HCT116 (cell line): Measurements from ENCODE around the gene L3HYPDH. TPM values are rescaled to one million over a fixed set of nuclear protein-coding genes. Genes with fewer than 3 reads are reported as not detected.

ENCODE experiments used
- ATAC-seq: fragments of 200-7000 bp; cut with Tn5 transposase; 2 replicates; pipeline ENCODE4 v1.9.1; 2020; ENCODE audit warnings: mild to moderate bottlenecking, moderate library complexity
- BruUV-seq: library from RNA; stranded (reverse); fragments of 400-500 nt; replicated peaks from 2 replicates; lab custom pipeline; 2021; lab: Mats Ljungman, UMichigan
- CTCF ChIA-PET: fragments of 300-600 bp; sonication (Branson Sonifier 250); formaldehyde crosslinking; loops from one replicate; lab custom pipeline; 2021; ENCODE audit warnings: antibody characterized with exemption; lab: Charles Lee
- POLR2A ChIA-PET: fragments of 300-600, 350-600 bp; sonication (Branson Sonifier 250); formaldehyde crosslinking; loops from one replicate; lab custom pipeline; 2021; ENCODE audit warnings: antibody characterized with exemption; lab: Charles Lee
- RAD21 ChIA-PET, 2 experiments: fragments of 300-600 bp; sonication (Branson Sonifier 250); formaldehyde crosslinking; loops; one replicate each; lab custom pipeline; 2023; ENCODE audit warnings: low total read pairs in 2 of 2; ENCODE audit not compliant: uncharacterized antibody in 2 of 2, unreplicated experiment in 2 of 2, low non-redundant PET in 1 of 2; lab: Charles Lee
- DNase-seq: peaks from one replicate; pipeline ENCODE4 v3.0.0-alpha.2; 2010; ENCODE audit warnings: low read depth, low spot score
- H2AFZ ChIP-seq: fragments of 200-600 bp; shearing (Covaris generic), sonication (generic); 2 replicates; pipeline ENCODE4 v1.6.1; 2017; ENCODE audit warnings: low read depth, mixed run types, mixed read lengths, antibody characterized with exemption, low read length; ENCODE audit not compliant: poor library complexity, severe bottlenecking
- H3K27ac ChIP-seq: 2 replicates; pipeline ENCODE4 v1.5.1; 2012; ENCODE audit warnings: low read depth, low read length
- H3K27me3 ChIP-seq: fragments of 200-600 bp; sonication (generic); 2 replicates; pipeline ENCODE4 v1.6.1; 2016; ENCODE audit warnings: mixed run types, low read length, mixed read lengths; ENCODE audit not compliant: insufficient read depth
- H3K36me3 ChIP-seq, 2 experiments: fragments of 200-500 bp in 1 of 2; fragments of 200-600 bp in 1 of 2; sonication (Bioruptor generic) in 1 of 2; sonication (generic) in 1 of 2; 2 replicates each; pipeline versions ENCODE4 v1.5.1 to v1.6.1; 2014 to 2016; ENCODE audit warnings: low read length in 2 of 2, inconsistent platforms in 1 of 2, mixed read lengths in 1 of 2, mixed run types in 1 of 2; ENCODE audit not compliant: insufficient read depth in 2 of 2, control insufficient read depth in 1 of 2
- H3K4me1 ChIP-seq, 2 experiments: fragments of 200-600 bp in 1 of 2; sonication (generic) in 1 of 2; 2 replicates each; pipeline versions ENCODE4 v1.5.1 to v1.6.1; 2012 to 2017; ENCODE audit warnings: low read length in 2 of 2, inconsistent platforms in 1 of 2, mild to moderate bottlenecking in 1 of 2, mixed read lengths in 1 of 2, mixed run types in 1 of 2, moderate library complexity in 1 of 2; ENCODE audit not compliant: insufficient read depth in 2 of 2, control insufficient read depth in 1 of 2
- H3K4me2 ChIP-seq: fragments of 200-600 bp; sonication (generic); 2 replicates; pipeline ENCODE4 v1.6.1; 2017; ENCODE audit warnings: mixed run types, low read length, mixed read lengths
- H3K4me3 ChIP-seq, 2 experiments: fragments of 200-600 bp in 1 of 2; sonication (generic) in 1 of 2; replicated peaks in 1 of 2; 2 replicates each; pipeline ENCODE4 v1.5.1; 2011 to 2016; ENCODE audit warnings: low read length in 2 of 2, control low read depth in 1 of 2, low read depth in 1 of 2, mild to moderate bottlenecking in 1 of 2, mixed read lengths in 1 of 2, mixed run types in 1 of 2
- H3K79me2 ChIP-seq: fragments of 200-600 bp; sonication (generic); 2 replicates; pipeline ENCODE4 v1.6.1; 2017; ENCODE audit warnings: mild to moderate bottlenecking, mixed run types, low read length, moderate library complexity, mixed read lengths; ENCODE audit not compliant: insufficient read depth
- H3K9ac ChIP-seq: fragments of 200-600 bp; sonication (generic); 2 replicates; pipeline ENCODE4 v1.6.1; 2016; ENCODE audit warnings: low read length, mixed read lengths
- H3K9me2 ChIP-seq: fragments of 200-600 bp; sonication (generic), shearing (Covaris generic); 2 replicates; pipeline ENCODE4 v1.6.1; 2017; ENCODE audit warnings: mixed run types, mild to moderate bottlenecking, moderate library complexity; ENCODE audit not compliant: insufficient read depth
- H3K9me3 ChIP-seq, 2 experiments: fragments of 200-500 bp in 1 of 2; fragments of 200-600 bp in 1 of 2; sonication (Bioruptor generic) in 1 of 2; sonication (generic) in 1 of 2; 2 replicates each; pipeline ENCODE4 v1.6.1; 2014 to 2017; ENCODE audit warnings: low read length in 2 of 2, mixed read lengths in 2 of 2, inconsistent platforms in 1 of 2, low read depth in 1 of 2, mild to moderate bottlenecking in 1 of 2, mixed run types in 1 of 2, moderate library complexity in 1 of 2; ENCODE audit not compliant: control insufficient read depth in 1 of 2, insufficient read depth in 1 of 2
- H4K20me1 ChIP-seq: fragments of 200-600 bp; sonication (generic), shearing (Covaris generic); 2 replicates; pipeline ENCODE4 v1.6.1; 2017; ENCODE audit warnings: mixed run types, mild to moderate bottlenecking, moderate library complexity; ENCODE audit not compliant: insufficient read depth
- CBX3 ChIP-seq: IDR thresholded peaks from 2 replicates; pipeline ENCODE4 v1.6.1; 2012; ENCODE audit warnings: low read depth
- CEBPB ChIP-seq: IDR thresholded peaks from 2 replicates; pipeline ENCODE4 v1.6.1; 2012; ENCODE audit warnings: low read depth
- ELF1 ChIP-seq: IDR thresholded peaks from 2 replicates; pipeline ENCODE4 v1.6.1; 2012; ENCODE audit warnings: low read depth, borderline replicate concordance
- EZH2 ChIP-seq: fragments of 200-600 bp; sonication (generic); IDR thresholded peaks from 2 replicates; pipeline ENCODE4 v1.6.1; 2017; ENCODE audit warnings: antibody characterized with exemption, mixed run types
- EZH2phosphoT487 ChIP-seq: fragments of 200-600 bp; IDR thresholded peaks from 2 replicates; pipeline ENCODE4 v1.6.1; 2018; ENCODE audit warnings: antibody characterized with exemption, borderline replicate concordance
- FOSL1 ChIP-seq: IDR thresholded peaks from 2 replicates; pipeline ENCODE4 v1.6.1; 2012; ENCODE audit warnings: low read depth
- JUND ChIP-seq: IDR thresholded peaks from 2 replicates; pipeline ENCODE4 v1.6.1; 2012
- POLR2A ChIP-seq: IDR thresholded peaks from 2 replicates; pipeline ENCODE4 v1.7.0; 2011; ENCODE audit warnings: borderline replicate concordance; ENCODE audit not compliant: insufficient read depth, insufficient read length; ENCODE audit errors: extremely low read depth
- POLR2AphosphoS5 ChIP-seq: IDR thresholded peaks from 2 replicates; pipeline ENCODE4 v1.6.1; 2011; ENCODE audit warnings: mild to moderate bottlenecking, low read depth, low read length, moderate library complexity
- RAD21 ChIP-seq: IDR thresholded peaks from 2 replicates; pipeline ENCODE4 v1.6.1; 2012; ENCODE audit warnings: low read depth, mild to moderate bottlenecking
- SP1 ChIP-seq: IDR thresholded peaks from 2 replicates; pipeline ENCODE4 v1.6.1; 2012; ENCODE audit warnings: low read depth
- SRF ChIP-seq: IDR thresholded peaks from 2 replicates; pipeline ENCODE4 v1.6.1; 2012; ENCODE audit warnings: low read depth
- YY1 ChIP-seq: IDR thresholded peaks from 2 replicates; pipeline ENCODE4 v1.6.1; 2011; ENCODE audit warnings: low read length, low read depth, moderate library complexity, mild to moderate bottlenecking; ENCODE audit not compliant: insufficient replicate concordance; ENCODE audit errors: extremely low read depth
- ZFX ChIP-seq: fragments of 450-650 bp; IDR thresholded peaks from 2 replicates; pipeline ENCODE4 v1.6.1; 2017
- ZNF274 ChIP-seq: fragments of 200-500 bp; sonication (Bioruptor generic); IDR thresholded peaks from 2 replicates; pipeline ENCODE4 v1.6.1; 2014; ENCODE audit warnings: mild to moderate bottlenecking, low read depth, low read length, inconsistent platforms
- intact Hi-C: fragments of 100-400 bp; cut with micrococcal nuclease; formaldehyde crosslinking; loops from 2 replicates; pipeline ENCODE4 v1.10.0; 2022
- total RNA-seq: library from RNA; stranded (reverse); gene quantifications from one replicate; pipeline ENCODE4 v1.2.1, GENCODE V29; 2021; ENCODE audit not compliant: unreplicated experiment
- TF ChIP-seq, protein P1 (sequence below), 3 experiments: fragments of 200-600 bp in 1 of 3; sonication (generic) in 1 of 3; IDR thresholded peaks in 2 of 3; conservative IDR thresholded peaks in 1 of 3; 2 replicates each; pipeline ENCODE4 v1.5.1; 2012 to 2017; ENCODE audit warnings: low read depth in 2 of 3, low read length in 2 of 3, antibody characterized with exemption in 1 of 3, borderline replicate concordance in 1 of 3, control low read depth in 1 of 3, mild to moderate bottlenecking in 1 of 3, mixed read lengths in 1 of 3, mixed run types in 1 of 3, moderate library complexity in 1 of 3; ENCODE audit not compliant: insufficient read depth in 1 of 3
- TF ChIP-seq, protein P2 (sequence below): IDR thresholded peaks from 2 replicates; pipeline ENCODE4 v1.6.1; 2012; ENCODE audit warnings: low read depth
- TF ChIP-seq, protein P3 (sequence below): IDR thresholded peaks from 2 replicates; pipeline ENCODE4 v1.6.1; 2011; ENCODE audit warnings: mild to moderate bottlenecking, low read length, moderate library complexity; ENCODE audit not compliant: insufficient replicate concordance; ENCODE audit errors: extremely low read depth

The L3HYPDH gene
- total RNA-seq, 1 experiment from 2014 or later = 19.5 TPM

DNA sequence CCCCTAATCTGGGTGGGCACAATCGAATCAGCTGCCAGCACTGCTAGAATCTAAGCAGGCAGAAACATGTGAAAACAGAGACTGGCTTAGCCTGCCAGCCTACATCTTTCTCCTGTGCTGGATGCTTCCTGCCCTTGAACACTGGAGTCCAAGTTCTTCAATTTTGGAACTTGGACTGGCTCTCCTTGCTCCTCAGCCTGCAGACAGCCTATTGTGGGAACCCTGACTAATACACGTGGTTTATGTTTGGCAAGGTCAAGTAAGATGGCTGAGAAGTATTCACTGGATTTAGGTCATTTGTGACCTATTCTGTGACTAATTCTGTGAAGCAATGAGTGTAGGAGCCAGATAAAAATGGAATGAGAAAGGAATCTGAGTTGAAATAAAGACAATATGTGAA lies 30.1 kb downstream of the L3HYPDH start:
- Histone ChIP-seq H3K79me2 (no peaks in the 10 kb centered on the region), H2AFZ (no peak overlapping the region), H3K27ac (no peak overlapping the region), H3K27me3 (no peaks in the 10 kb centered on the region), H3K4me2 (no peak overlapping the region), H3K9me2 (no peaks in the 10 kb centered on the region), H4K20me1 (no peaks in the 10 kb centered on the region), H3K9ac (no peak overlapping the region), H3K9me3 (no peaks in the 10 kb centered on the region), H3K36me3 (peaks cover 0 to 13% of the 10 kb centered on the region in 2 experiments; a peak in 1 of 4 replicates), H3K4me1 (no peaks in the 10 kb centered on the region), H3K4me3 (no peak overlapping the region)
- TF ChIP-seq CBX3 = no peak
- no peak for TF ChIP-seq YY1
- TF ChIP-seq, protein P1, sequence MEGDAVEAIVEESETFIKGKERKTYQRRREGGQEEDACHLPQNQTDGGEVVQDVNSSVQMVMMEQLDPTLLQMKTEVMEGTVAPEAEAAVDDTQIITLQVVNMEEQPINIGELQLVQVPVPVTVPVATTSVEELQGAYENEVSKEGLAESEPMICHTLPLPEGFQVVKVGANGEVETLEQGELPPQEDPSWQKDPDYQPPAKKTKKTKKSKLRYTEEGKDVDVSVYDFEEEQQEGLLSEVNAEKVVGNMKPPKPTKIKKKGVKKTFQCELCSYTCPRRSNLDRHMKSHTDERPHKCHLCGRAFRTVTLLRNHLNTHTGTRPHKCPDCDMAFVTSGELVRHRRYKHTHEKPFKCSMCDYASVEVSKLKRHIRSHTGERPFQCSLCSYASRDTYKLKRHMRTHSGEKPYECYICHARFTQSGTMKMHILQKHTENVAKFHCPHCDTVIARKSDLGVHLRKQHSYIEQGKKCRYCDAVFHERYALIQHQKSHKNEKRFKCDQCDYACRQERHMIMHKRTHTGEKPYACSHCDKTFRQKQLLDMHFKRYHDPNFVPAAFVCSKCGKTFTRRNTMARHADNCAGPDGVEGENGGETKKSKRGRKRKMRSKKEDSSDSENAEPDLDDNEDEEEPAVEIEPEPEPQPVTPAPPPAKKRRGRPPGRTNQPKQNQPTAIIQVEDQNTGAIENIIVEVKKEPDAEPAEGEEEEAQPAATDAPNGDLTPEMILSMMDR (IDR thresholded peaks at IDR 0.05 in 2 of 3, conservative IDR thresholded peaks at IDR 0.05 in 1 of 3; ENCODE audit: borderline replicate concordance in 1 of 3, insufficient read depth in 1 of 3, low read depth in 2 of 3, low read length in 2 of 3) = no peak
- no peak for TF ChIP-seq SP1
- TF ChIP-seq JUND = no peak
- no peak for TF ChIP-seq ZNF274
- no peak for TF ChIP-seq SRF
- no peak for TF ChIP-seq EZH2phosphoT487
- TF ChIP-seq, protein P2, sequence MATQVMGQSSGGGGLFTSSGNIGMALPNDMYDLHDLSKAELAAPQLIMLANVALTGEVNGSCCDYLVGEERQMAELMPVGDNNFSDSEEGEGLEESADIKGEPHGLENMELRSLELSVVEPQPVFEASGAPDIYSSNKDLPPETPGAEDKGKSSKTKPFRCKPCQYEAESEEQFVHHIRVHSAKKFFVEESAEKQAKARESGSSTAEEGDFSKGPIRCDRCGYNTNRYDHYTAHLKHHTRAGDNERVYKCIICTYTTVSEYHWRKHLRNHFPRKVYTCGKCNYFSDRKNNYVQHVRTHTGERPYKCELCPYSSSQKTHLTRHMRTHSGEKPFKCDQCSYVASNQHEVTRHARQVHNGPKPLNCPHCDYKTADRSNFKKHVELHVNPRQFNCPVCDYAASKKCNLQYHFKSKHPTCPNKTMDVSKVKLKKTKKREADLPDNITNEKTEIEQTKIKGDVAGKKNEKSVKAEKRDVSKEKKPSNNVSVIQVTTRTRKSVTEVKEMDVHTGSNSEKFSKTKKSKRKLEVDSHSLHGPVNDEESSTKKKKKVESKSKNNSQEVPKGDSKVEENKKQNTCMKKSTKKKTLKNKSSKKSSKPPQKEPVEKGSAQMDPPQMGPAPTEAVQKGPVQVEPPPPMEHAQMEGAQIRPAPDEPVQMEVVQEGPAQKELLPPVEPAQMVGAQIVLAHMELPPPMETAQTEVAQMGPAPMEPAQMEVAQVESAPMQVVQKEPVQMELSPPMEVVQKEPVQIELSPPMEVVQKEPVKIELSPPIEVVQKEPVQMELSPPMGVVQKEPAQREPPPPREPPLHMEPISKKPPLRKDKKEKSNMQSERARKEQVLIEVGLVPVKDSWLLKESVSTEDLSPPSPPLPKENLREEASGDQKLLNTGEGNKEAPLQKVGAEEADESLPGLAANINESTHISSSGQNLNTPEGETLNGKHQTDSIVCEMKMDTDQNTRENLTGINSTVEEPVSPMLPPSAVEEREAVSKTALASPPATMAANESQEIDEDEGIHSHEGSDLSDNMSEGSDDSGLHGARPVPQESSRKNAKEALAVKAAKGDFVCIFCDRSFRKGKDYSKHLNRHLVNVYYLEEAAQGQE = no peak
- no peak for TF ChIP-seq POLR2A
- TF ChIP-seq ELF1 = no peak
- no peak for TF ChIP-seq FOSL1
- TF ChIP-seq, protein P3, sequence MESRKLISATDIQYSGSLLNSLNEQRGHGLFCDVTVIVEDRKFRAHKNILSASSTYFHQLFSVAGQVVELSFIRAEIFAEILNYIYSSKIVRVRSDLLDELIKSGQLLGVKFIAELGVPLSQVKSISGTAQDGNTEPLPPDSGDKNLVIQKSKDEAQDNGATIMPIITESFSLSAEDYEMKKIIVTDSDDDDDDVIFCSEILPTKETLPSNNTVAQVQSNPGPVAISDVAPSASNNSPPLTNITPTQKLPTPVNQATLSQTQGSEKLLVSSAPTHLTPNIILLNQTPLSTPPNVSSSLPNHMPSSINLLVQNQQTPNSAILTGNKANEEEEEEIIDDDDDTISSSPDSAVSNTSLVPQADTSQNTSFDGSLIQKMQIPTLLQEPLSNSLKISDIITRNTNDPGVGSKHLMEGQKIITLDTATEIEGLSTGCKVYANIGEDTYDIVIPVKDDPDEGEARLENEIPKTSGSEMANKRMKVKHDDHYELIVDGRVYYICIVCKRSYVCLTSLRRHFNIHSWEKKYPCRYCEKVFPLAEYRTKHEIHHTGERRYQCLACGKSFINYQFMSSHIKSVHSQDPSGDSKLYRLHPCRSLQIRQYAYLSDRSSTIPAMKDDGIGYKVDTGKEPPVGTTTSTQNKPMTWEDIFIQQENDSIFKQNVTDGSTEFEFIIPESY = no peak
- no peak for TF ChIP-seq EZH2
- TF ChIP-seq CEBPB = no peak
- TF ChIP-seq POLR2AphosphoS5 = no peak
- no peak for TF ChIP-seq RAD21
- no peak for TF ChIP-seq ZFX
- BruUV-seq = no TSS peak
- ChIA-PET RAD21 (no interaction called here), POLR2A (no interaction called here), CTCF (no interaction called here)
- intact Hi-C loops = no loop called here
- DNase-seq = no peak
- ATAC-seq = no peak
